PFSK-1 (cell line): ENCODE data around the gene ARHGAP6.

ENCODE experiments used
- POLR2AphosphoS5 ChIP-seq: IDR thresholded peaks from 2 replicates; pipeline ENCODE4 v1.6.1; 2012; ENCODE audit warnings: low read depth, mild to moderate bottlenecking, control low read depth, low read length, moderate library complexity
- REST ChIP-seq, 2 experiments: IDR thresholded peaks; 2 replicates each; pipeline versions ENCODE4 v1.6.1 to v1.8.0; 2011 to 2012; ENCODE audit warnings: low read depth in 2 of 2, low read length in 2 of 2, control low read depth in 1 of 2, inconsistent platforms in 1 of 2, mild to moderate bottlenecking in 1 of 2, moderate library complexity in 1 of 2; ENCODE audit not compliant: insufficient read depth in 1 of 2
- SIN3A ChIP-seq: IDR thresholded peaks from 2 replicates; pipeline ENCODE4 v1.6.1; 2012; ENCODE audit warnings: mild to moderate bottlenecking, low read length, moderate library complexity, borderline replicate concordance; ENCODE audit not compliant: insufficient read depth
- TAF1 ChIP-seq: IDR thresholded peaks from 2 replicates; pipeline ENCODE4 v1.6.1; 2012; ENCODE audit warnings: low read length, control low read depth, borderline replicate concordance; ENCODE audit not compliant: insufficient read depth

- TF ChIP-seq TAF1, result no peak
- no peak for TF ChIP-seq POLR2AphosphoS5
- TF ChIP-seq SIN3A, result no peak
- TF ChIP-seq REST (IDR thresholded peaks at IDR 0.05; ENCODE audit: insufficient read depth in 1 of 2, low read depth in 2 of 2, low read length in 2 of 2), result no peak
These were observed 459.0 kb downstream of the ARHGAP6 start for GRCh38 chrX:11206716-11207115.
